COLO829 (cell line): ENCODE results near the gene RNU6-7.

Experiments
- DNase-seq: peaks from one replicate; pipeline ENCODE4 v3.0.0; 2012; ENCODE audit warnings: low spot score

RNU6-7 gene

GRCh38 chr14:32201816-32202490 lies at the start of gene RNU6-7:
RNU6-7 (plus strand) TSS chr14:32202045.
- DNase-seq = no peak

GRCh38 chr14:32166029-32166428 lies 35.8 kb upstream of the RNU6-7 start:
- no peak for DNase-seq

DNA sequence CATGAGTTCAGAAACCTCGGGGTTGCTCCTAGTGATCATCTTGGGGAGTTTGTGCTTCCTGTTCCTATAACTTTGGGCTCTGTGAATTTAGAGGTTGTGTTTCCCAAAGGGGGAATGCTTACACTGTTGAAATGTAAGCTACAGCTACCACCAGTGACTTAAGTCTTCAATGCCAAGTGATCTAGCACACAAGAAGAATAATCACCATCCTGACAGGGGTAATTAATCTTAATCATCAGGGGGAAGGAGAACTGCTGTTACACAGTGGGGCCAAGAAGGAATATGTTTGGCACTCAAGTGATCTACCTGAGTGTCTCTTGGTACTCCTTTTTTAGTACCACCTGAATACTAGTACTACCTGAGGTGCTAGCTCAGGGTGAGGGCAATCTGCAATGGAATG lies 34.9 kb upstream of the RNU6-7 start:
- no peak for DNase-seq

- DNase-seq = no peak
Observed at GRCh38 chr14:32167907-32168306, 33.9 kb upstream of the RNU6-7 start.

DNA sequence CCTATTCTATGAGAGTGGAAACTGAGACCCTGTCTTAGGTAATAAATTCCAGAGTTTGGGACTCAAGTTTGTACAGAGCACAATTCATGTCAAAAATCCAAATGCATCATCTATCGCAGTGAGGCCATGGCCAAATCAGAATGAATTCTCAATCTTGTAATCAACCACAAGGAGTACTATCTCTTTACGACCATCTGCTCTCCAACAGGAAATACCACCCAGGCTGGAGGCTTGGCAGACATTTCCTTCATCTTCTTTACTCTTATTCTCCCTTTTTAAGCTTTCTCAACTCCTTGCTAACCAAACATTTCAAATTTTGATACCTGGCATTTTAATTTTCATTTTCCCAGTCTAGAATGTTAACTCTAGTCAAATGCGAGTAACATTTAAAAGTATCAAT lies 32.7 kb upstream of the RNU6-7 start:
- DNase-seq = no peak

- DNase-seq = no peak
Observed at GRCh38 chr14:32171469-32171868, 30.4 kb upstream of the RNU6-7 start.

- no peak for DNase-seq
Observed at GRCh38 chr14:32183151-32184058, 18.4 kb upstream of the RNU6-7 start.

DNA sequence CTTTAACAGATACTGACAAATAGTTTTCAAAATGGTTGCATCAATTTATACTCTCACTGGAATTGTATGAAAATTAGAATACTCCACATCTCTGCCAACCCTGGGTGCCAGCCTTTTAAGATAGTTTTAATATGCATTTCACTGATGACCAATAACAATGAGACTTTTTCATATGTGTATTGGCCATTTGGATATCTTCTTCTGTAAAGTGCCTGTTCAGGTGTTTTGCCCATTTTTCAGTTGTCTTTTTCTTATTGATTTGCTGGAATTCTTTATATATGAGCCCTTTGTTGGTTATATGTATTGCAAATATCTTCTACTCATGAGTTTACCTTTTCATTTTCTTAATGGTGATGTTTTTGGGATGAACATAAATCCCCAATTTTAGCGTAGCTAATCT lies 16.7 kb upstream of the RNU6-7 start:
- DNase-seq = no peak

GRCh38 chr14:32186248-32186647 lies 15.6 kb upstream of the RNU6-7 start:
- no peak for DNase-seq

GRCh38 chr14:32189811-32190210 lies 12.0 kb upstream of the RNU6-7 start:
- no peak for DNase-seq

DNA sequence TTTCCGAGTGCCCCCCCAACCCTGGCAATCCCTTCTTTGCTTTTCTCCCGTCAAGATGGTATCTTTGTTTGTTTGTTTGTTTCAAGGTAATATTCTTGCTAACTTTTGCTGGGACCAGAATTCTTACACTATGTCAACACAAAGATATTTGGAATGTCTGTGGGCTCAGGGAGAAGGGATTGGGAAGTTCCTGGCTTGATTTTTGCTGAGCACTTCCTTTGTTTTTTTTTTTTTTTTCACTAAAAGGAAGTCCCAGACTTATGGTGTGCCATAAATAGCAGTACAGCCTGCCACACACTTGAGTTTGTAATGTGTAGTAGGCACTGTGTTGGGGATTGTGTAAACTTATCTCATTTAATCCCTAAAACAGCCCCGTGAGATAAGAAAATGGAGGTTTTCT lies 11.2 kb upstream of the RNU6-7 start:
- DNase-seq = no peak

GRCh38 chr14:32192712-32193373 lies 9.0 kb upstream of the RNU6-7 start:
- DNase-seq = no peak

DNA sequence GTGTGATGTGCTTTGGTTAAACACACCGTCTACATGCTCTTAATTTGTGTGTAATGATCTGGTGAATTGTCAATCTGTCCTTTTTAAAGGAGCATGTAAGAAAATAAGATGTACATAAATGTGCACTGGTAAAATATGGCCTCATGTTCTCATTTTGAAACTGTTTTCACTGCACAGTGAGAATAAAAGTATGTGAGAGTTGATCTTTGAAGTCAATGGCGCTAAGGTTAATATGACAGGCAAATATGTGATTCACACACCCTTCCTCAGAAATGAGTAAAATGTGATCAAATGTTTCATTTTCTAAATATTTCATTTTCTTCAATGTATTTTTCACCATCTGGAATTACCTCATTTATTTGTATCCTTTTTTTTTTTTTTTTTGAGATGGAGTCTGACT lies 8.3 kb upstream of the RNU6-7 start:
- no peak for DNase-seq

GRCh38 chr14:32195636-32196035 lies 6.2 kb upstream of the RNU6-7 start:
- DNase-seq = no peak

DNA sequence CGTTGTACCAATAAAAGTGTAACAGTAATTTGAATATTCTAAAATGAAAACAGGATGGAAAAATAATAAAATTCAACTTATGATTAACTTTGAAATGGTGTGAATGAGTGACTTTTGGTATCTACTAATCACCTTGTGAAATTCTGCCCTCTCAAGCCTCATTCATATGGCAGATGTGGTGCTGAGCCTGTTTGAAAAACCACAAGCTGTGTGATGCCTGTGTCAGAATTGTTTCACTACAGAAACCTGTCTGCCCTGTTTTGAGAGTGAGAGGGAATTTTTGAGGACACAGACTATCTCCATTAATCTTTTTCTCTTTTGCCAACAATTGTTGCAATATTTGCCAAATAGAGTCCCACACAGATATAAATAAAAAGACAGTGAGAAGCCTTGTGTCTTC lies 3.9 kb upstream of the RNU6-7 start:
- DNase-seq = no peak

DNA sequence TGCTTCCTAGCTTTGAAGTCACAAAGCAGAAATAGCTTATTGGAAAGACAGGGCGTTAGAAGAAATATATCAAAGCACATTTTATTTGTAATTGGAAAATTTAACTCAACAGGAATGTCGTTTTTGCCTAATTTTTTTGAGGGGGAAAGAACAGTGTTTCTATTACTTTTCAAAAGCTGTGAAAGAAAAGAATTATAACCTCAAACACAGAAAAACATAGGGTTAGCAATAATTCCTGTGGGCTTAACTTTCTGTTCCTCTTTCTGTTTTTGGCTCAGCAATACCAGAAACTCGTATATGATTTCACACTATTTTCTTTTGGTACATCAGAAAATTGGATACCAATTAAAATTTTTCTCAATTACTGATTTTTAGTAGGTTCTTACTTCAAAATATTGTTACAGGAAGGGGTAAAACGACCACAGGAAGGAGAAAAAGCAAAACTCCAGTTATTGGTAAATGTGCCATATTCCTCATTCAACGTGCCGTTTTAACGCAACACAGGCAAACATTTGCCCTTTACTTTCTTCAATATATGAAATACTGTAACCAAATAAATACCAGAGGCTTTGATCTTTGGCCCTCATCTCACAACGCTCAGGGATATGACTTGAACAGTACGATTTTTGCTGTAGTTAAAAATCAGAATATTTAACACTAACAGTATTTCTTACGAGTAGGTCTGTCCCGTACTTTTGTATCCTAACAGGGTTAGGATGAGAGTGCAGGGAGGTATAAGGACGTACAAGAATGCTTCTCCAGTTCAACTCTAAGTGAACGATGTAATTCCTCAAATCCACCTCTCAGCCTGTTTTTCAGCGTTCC lies 1.3 kb upstream of the RNU6-7 start:
- no peak for DNase-seq

GRCh38 chr14:32201193-32201815 lies 541 bp upstream of the RNU6-7 start:
- peak; percentile 28 for DNase-seq

DNA sequence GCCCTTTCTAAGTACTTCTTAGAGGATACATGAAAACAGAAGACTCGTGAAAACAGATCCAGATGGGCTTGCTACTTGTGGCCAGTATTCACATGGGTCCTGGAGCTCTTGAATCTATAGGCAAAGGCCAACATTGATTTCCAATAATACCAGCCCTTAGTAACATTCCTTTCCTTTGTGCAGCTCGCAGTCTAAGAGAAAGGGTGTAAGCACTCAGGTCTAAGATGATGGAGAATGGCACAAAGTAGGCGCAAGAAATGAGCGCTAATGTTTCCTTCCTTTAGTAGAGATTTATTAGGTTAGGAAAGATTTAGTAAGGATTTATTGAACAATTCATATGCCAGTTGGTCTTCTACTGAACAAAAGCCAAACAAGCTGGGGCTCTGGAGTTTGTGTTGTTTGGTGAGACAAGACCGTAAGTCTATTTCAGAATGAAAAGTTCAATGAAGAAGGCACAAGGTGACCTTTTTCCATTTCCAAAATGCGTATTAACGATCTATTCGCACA lies 699 bp downstream of the RNU6-7 start:
- no peak for DNase-seq

GRCh38 chr14:32202998-32203882 lies 1.4 kb downstream of the RNU6-7 start, which contains the start of gene RNU6-8:
RNU6-8 (minus strand) TSS chr14:32203269.
- DNase-seq = peak; percentile 54

- no peak for DNase-seq
Observed at GRCh38 chr14:32203928-32204357, 2.1 kb downstream of the RNU6-7 start.
